Thymus (tissue), 11 donors: Measurements from ENCODE around the gene NDOR1. TPM values are rescaled to one million over a fixed set of nuclear protein-coding genes. Genes with fewer than 3 reads are reported as not detected.

Experiments
- DNase-seq, 9 donors: peaks; one replicate each; pipeline ENCODE4 v3.0.0-alpha.2; 2013; ENCODE audit warnings: low spot score in 9 of 9, low read depth in 6 of 9, missing footprints in 1 of 9
- H3K27ac ChIP-seq, 2 donors: one replicate each; pipeline ENCODE4 v1.5.1; 2013; ENCODE audit warnings: control low read depth in 1 of 2, low read depth in 1 of 2, low read length in 1 of 2, mild to moderate bottlenecking in 1 of 2, moderate library complexity in 1 of 2
- H3K27me3 ChIP-seq, 2 donors: one replicate each; pipeline ENCODE4 v1.5.1; 2013; ENCODE audit warnings: low read length in 1 of 2; ENCODE audit not compliant: control insufficient read depth in 2 of 2, insufficient read depth in 1 of 2
- H3K36me3 ChIP-seq, 2 donors: one replicate each; pipeline ENCODE4 v1.5.1; 2013; ENCODE audit warnings: low read length in 1 of 2, mild to moderate bottlenecking in 1 of 2, moderate library complexity in 1 of 2; ENCODE audit not compliant: control insufficient read depth in 2 of 2, insufficient read depth in 2 of 2
- H3K4me1 ChIP-seq, 2 donors: one replicate each; pipeline ENCODE4 v1.5.1; 2013; ENCODE audit warnings: low read length in 2 of 2; ENCODE audit not compliant: control insufficient read depth in 2 of 2, insufficient read depth in 2 of 2
- H3K4me3 ChIP-seq, 2 donors: one replicate each; pipeline ENCODE4 v1.5.1; 2013; ENCODE audit warnings: low read length in 2 of 2, control low read depth in 1 of 2, mild to moderate bottlenecking in 1 of 2
- H3K9me3 ChIP-seq, 2 donors: one replicate each; pipeline ENCODE4 v1.5.1; 2013; ENCODE audit warnings: low read length in 1 of 2, mild to moderate bottlenecking in 1 of 2; ENCODE audit not compliant: control insufficient read depth in 2 of 2, insufficient read depth in 1 of 2
- WGBS: extraction: QIAGEN DNeasy Blood & Tissue Kit; methylation state at CpG from one replicate; pipeline ENCODE4 v1.1.7; 2013; 5-methylcytosine and 5-hydroxymethylcytosine counted together
- polyA plus RNA-seq: library from polyadenylated mRNA; stranded (reverse); fragments of 200-250 nt; gene quantifications from one replicate; pipeline ENCODE4 v1.2.3, GENCODE V29; 2013
- total RNA-seq: library from RNA; stranded (reverse); fragments of 120-200 nt; gene quantifications from one replicate; pipeline ENCODE4 v1.2.4, GENCODE V29; 2013
- donor health status: healthy.

Gene NDOR1
- total and polyA plus RNA-seq, 2 donors = 4.7 to 20.4 TPM

- Histone ChIP-seq H3K27me3 (peaks cover 0 to 12% of the 10 kb centered on the region in 2 donors), H3K9me3 (no peaks in the 10 kb centered on the region), H3K4me1 (peaks cover 10 to 18% of the 10 kb centered on the region in 2 donors), H3K36me3 (peaks cover 58 to 76% of the 10 kb centered on the region in 2 donors), H3K27ac (no peak overlapping the region), H3K4me3 (no peak overlapping the region)
- 98% methylated on average over 17 of the region's 17 CpGs for WGBS
- DNase-seq = no peak
Measured at GRCh38 chr9:137179761-137180160, 25.7 kb upstream of the NDOR1 start.

GRCh38 chr9:137180491-137180890, 25.0 kb upstream of the NDOR1 start:
- Histone ChIP-seq H3K4me1 (peaks cover 3 to 10% of the 10 kb centered on the region in 2 donors), H3K9me3 (no peaks in the 10 kb centered on the region), H3K4me3 (no peak overlapping the region), H3K36me3 (peaks cover 60 to 83% of the 10 kb centered on the region in 2 donors), H3K27ac (no peak overlapping the region), H3K27me3 (peaks cover 0 to 5% of the 10 kb centered on the region in 2 donors)
- no peak for DNase-seq
- 98% methylated on average over 20 of the region's 20 CpGs for WGBS

GRCh38 chr9:137181680-137182079, 23.8 kb upstream of the NDOR1 start:
- 98% methylated on average over 22 of the region's 22 CpGs for WGBS
- Histone ChIP-seq H3K9me3 (no peaks in the 10 kb centered on the region), H3K27me3 (no peaks in the 10 kb centered on the region), H3K4me1 (peaks cover 0 to 1% of the 10 kb centered on the region in 2 donors), H3K4me3 (no peak overlapping the region), H3K36me3 (peaks cover 63 to 94% of the 10 kb centered on the region in 2 donors), H3K27ac (no peak overlapping the region)
- no peak for DNase-seq

DNA sequence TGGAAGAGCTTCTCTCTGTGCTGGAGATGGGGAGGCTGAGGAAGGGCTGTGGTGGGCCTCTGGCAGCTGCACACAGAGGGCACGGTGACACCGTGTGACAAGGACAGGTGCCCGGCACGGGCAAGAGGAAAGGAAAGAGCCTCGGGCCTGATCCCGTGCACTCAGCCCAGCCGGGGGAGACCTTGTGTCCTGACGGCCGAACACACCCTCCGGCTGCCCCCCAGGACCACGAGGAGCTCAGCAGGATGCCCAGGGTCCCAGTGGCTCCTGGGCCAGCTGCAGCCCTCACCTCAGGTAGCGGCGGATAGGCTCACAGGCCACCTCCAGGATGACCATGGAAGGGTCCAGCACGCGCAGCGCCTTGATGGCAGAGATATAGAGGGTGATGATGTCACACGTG, 22.7 kb upstream of the NDOR1 start:
- H3K36me3 ChIP-seq = peaks cover 68 to 84% of the 10 kb centered on the region in 2 donors
- no peaks in the 10 kb centered on the region for H3K27me3 ChIP-seq
- DNase-seq = no peak
- H3K27ac ChIP-seq = no peak overlapping the region
- peaks cover 9 to 13% of the 10 kb centered on the region in 2 donors for H3K4me1 ChIP-seq
- no peak overlapping the region for H3K4me3 ChIP-seq
- WGBS = 99% methylated on average over 17 of the region's 17 CpGs
- no peaks in the 10 kb centered on the region for H3K9me3 ChIP-seq

DNA sequence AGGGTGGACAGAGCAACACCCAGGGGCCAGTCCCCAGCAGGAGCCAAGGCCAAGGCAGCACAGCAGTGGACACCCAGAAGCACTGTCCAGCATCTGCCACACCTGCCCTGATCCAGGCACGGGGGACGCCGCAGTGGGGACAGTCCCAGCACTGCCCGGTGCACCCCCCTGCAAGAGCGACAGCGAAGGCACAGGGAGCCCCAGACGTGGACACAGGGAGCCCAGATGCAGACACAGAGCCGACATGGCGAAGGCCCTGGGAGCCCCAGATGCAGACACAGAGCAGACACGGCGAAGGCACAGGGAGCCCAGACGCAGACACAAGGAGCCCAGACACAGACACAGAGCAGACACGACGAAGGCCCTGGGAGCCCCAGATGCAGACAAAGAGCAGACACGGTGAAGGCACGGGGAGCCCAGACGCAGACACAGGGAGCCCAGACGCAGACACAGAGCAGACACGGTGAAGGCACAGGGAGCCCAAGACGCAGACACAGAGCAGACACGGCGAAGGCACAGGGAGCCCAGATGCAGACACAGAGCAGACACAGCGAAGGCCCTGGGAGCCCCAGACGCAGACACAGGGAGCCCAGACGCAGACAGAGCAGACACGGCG, 21.4 kb upstream of the NDOR1 start:
- DNase-seq = no peak
- 98% methylated on average over 27 of the region's 27 CpGs for WGBS

DNA sequence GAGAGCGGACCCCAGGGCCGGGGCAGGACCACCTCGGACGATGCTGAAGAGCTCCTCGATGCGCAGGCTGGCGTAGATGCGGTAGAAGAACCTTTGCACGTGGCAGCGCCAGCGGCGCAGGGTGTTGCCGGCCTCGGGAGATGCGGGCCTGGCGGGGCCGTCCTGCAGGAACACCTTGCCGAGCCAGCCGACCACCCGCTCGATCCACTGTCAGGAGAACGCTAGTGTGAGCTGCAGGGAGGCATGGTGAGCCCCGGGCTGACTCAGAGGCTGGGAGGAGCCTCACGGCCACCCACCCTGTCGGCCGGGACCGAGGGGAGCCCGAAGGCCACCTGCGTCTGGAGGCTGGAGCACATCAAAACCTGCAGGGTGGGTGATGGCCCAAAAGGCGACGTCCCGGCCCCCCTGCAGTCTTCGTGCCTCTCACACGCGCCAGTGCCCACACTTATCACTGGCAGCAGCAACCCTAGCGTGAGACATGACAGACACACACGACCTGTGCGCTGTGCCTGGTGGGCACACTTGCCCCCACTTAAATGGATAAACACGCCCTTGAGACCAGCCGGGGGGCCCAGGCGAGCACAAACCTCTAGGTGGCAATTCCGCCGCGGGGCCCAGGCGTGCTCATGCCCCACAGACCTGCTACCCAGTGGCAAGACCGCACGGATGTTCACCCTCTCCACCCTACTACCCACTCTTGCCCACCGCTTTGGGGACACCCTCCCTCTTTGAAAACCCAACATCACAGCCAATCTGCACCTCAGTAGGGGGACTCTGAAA, 20.4 kb upstream of the NDOR1 start:
- H3K27me3 ChIP-seq = no peaks in the 10 kb centered on the region
- no peak for DNase-seq
- no peak overlapping the region for H3K27ac ChIP-seq
- H3K36me3 ChIP-seq = peaks cover 53 to 65% of the 10 kb centered on the region in 2 donors
- H3K4me3 ChIP-seq = no peak overlapping the region
- H3K9me3 ChIP-seq = no peaks in the 10 kb centered on the region
- WGBS = 97% methylated on average over 48 of the region's 48 CpGs
- H3K4me1 ChIP-seq = peaks cover 17 to 25% of the 10 kb centered on the region in 2 donors

More for the DNA sequence above, 21.4 kb upstream of the NDOR1 start:
- Histone ChIP-seq H3K4me3 (no peak overlapping the region), H3K9me3 (no peaks in the 10 kb centered on the region), H3K27me3 (no peaks in the 10 kb centered on the region), H3K4me1 (peaks cover 10 to 15% of the 10 kb centered on the region in 2 donors), H3K36me3 (peaks cover 58 to 71% of the 10 kb centered on the region in 2 donors), H3K27ac (no peak overlapping the region)

- no peaks in the 10 kb centered on the region for H3K9me3 ChIP-seq
- H3K4me1 ChIP-seq = peaks cover 18 to 25% of the 10 kb centered on the region in 2 donors
- peaks cover 53 to 65% of the 10 kb centered on the region in 2 donors for H3K36me3 ChIP-seq
- H3K27me3 ChIP-seq = no peaks in the 10 kb centered on the region
- DNase-seq = no peak
- no peak overlapping the region for H3K4me3 ChIP-seq
- 98% methylated on average over 19 of the region's 19 CpGs for WGBS
- H3K27ac ChIP-seq = no peak overlapping the region
Measured at GRCh38 chr9:137185921-137186320, 19.6 kb upstream of the NDOR1 start.

GRCh38 chr9:137186385-137186784, 19.1 kb upstream of the NDOR1 start:
- Histone ChIP-seq H3K27me3 (no peaks in the 10 kb centered on the region), H3K36me3 (peaks cover 53 to 65% of the 10 kb centered on the region in 2 donors), H3K9me3 (no peaks in the 10 kb centered on the region), H3K4me3 (no peak overlapping the region), H3K27ac (no peak overlapping the region), H3K4me1 (peaks cover 18 to 25% of the 10 kb centered on the region in 2 donors)
- DNase-seq = no peak
- 95% methylated on average over 6 of the region's 6 CpGs for WGBS

DNA sequence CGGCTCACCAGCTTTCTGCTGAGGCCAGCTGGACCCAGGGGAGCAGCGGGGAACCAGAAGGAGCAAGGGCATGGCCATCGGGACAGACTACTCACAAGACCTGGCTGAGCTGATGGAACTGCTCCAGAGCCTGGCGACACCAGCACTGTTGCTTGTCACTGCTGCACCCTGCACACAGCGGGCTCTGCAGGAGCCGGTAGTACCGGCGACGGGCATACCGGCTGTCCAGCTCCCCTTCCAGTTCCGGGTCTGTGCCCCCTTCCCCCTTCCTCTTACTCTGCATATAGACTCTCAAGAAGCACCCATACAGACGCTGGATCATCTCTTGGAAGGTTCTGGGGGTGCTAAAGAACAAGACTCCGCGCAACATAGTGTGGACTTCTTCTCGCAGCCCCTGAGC, 18.1 kb upstream of the NDOR1 start:
- no peak for DNase-seq
- H3K4me3 ChIP-seq = peak overlapping the region; percentile 90 to 99
- H3K9me3 ChIP-seq = no peaks in the 10 kb centered on the region
- H3K4me1 ChIP-seq = peaks cover 18 to 25% of the 10 kb centered on the region in 2 donors
- no peaks in the 10 kb centered on the region for H3K27me3 ChIP-seq
- 92% methylated on average over 15 of the region's 15 CpGs for WGBS
- no peak overlapping the region for H3K27ac ChIP-seq
- peaks cover 48 to 68% of the 10 kb centered on the region in 2 donors for H3K36me3 ChIP-seq
